SK-N-SH (cell line): Measurements from ENCODE around the gene METTL9. TPM values are rescaled to one million over a fixed set of nuclear protein-coding genes. Genes with fewer than 3 reads are reported as not detected.

Experiments used
- CTCF ChIA-PET: fragments of 300-600, 350-600 bp; formaldehyde crosslinking; extraction: SDS; loops from one replicate; lab custom pipeline; 2021; lab: Yijun Ruan, JAX
- POLR2A ChIA-PET: fragments of 350-600 bp; sonication (Branson Sonifier 250); formaldehyde crosslinking; extraction: SDS; loops from one replicate; lab custom pipeline; 2020; ENCODE audit warnings: antibody characterized with exemption, inconsistent platforms; lab: Yijun Ruan, JAX
- DNase-seq: peaks from one replicate; pipeline ENCODE4 v3.0.0; 2012
- H2AFZ ChIP-seq: fragments of 200-600 bp; sonication (generic); 2 replicates; pipeline ENCODE4 v1.8.1; 2016; ENCODE audit warnings: antibody characterized with exemption, mild to moderate bottlenecking, low read depth
- H3F3A ChIP-seq: fragments of 200-600 bp; sonication (generic); replicated peaks from 2 replicates; pipeline ENCODE3; 2016; ENCODE audit warnings: antibody characterized with exemption, mild to moderate bottlenecking; ENCODE audit not compliant: insufficient read depth
- H3K27ac ChIP-seq, 2 experiments: fragments of 200-500 bp in 1 of 2; fragments of 200-600 bp in 1 of 2; sonication (Bioruptor generic) in 1 of 2; sonication (generic), shearing (Covaris generic) in 1 of 2; 2 replicates each; pipeline versions ENCODE4 v1.5.1 to v1.6.1; 2014 to 2016; ENCODE audit warnings: low read depth in 2 of 2, inconsistent platforms in 1 of 2, low read length in 1 of 2, mild to moderate bottlenecking in 1 of 2, mixed read lengths in 1 of 2
- H3K27me3 ChIP-seq: fragments of 200-600 bp; sonication (generic), shearing (Covaris generic); 2 replicates; pipeline ENCODE4 v1.6.1; 2016; ENCODE audit warnings: mixed run types; ENCODE audit not compliant: insufficient read depth
- H3K36me3 ChIP-seq, 2 experiments: fragments of 200-500 bp in 1 of 2; fragments of 200-600 bp in 1 of 2; sonication (Bioruptor generic) in 1 of 2; sonication (generic) in 1 of 2; replicated peaks in 1 of 2; 2 replicates each; pipeline versions ENCODE3 to v1.5.1; 2014 to 2016; ENCODE audit warnings: low read length in 1 of 2, mild to moderate bottlenecking in 1 of 2; ENCODE audit not compliant: insufficient read depth in 2 of 2, control insufficient read depth in 1 of 2
- H3K4me1 ChIP-seq, 2 experiments: fragments of 200-500 bp in 1 of 2; fragments of 200-600 bp in 1 of 2; sonication (Bioruptor generic) in 1 of 2; sonication (generic), shearing (Covaris generic) in 1 of 2; 2 replicates each; pipeline versions ENCODE4 v1.5.1 to v1.6.1; 2014 to 2016; ENCODE audit warnings: low read depth in 1 of 2, low read length in 1 of 2, mixed run types in 1 of 2; ENCODE audit not compliant: insufficient read depth in 2 of 2, control insufficient read depth in 1 of 2
- H3K4me2 ChIP-seq: fragments of 200-600 bp; sonication (generic), shearing (Covaris generic); 2 replicates; pipeline ENCODE4 v1.6.1; 2017; ENCODE audit warnings: mixed run types
- H3K4me3 ChIP-seq, 2 experiments: fragments of 200-500 bp in 1 of 2; fragments of 200-600 bp in 1 of 2; sonication (Bioruptor generic) in 1 of 2; sonication (generic), shearing (Covaris generic) in 1 of 2; 2 replicates each; pipeline versions ENCODE4 v1.5.1 to v1.8.1; 2014 to 2016; ENCODE audit warnings: low read depth in 2 of 2, inconsistent platforms in 1 of 2, low read length in 1 of 2, mild to moderate bottlenecking in 1 of 2, mixed read lengths in 1 of 2, moderate library complexity in 1 of 2
- H3K79me2 ChIP-seq: fragments of 200-600 bp; sonication (generic); 2 replicates; pipeline ENCODE4 v1.8.1; 2017; ENCODE audit warnings: mild to moderate bottlenecking; ENCODE audit not compliant: insufficient read depth
- H3K9ac ChIP-seq: fragments of 200-600 bp; sonication (generic); 2 replicates; pipeline ENCODE4 v1.6.1; 2017; ENCODE audit warnings: mixed run types
- H3K9me2 ChIP-seq: fragments of 200-600 bp; sonication (generic); 2 replicates; pipeline ENCODE4 v1.6.1; 2017; ENCODE audit warnings: mixed run types
- H3K9me3 ChIP-seq: fragments of 200-600 bp; sonication (generic); 2 replicates; pipeline ENCODE4 v1.6.1; 2017; ENCODE audit warnings: mixed run types, mild to moderate bottlenecking, moderate library complexity
- H4K20me1 ChIP-seq: fragments of 200-600 bp; sonication (generic); 2 replicates; pipeline ENCODE4 v1.6.1; 2017; ENCODE audit warnings: mild to moderate bottlenecking, mixed run types; ENCODE audit not compliant: insufficient read depth
- FOXJ3 ChIP-seq: sonication (generic); formaldehyde crosslinking; IDR thresholded peaks from 2 replicates; pipeline ENCODE4 v1.5.1; 2020; ENCODE audit warnings: mild to moderate bottlenecking, missing genetic modification reagents
- NRF1 ChIP-seq: IDR thresholded peaks from 2 replicates; pipeline ENCODE4 v1.6.1; 2012; ENCODE audit warnings: low read depth, mild to moderate bottlenecking, low read length
- RAD21 ChIP-seq: IDR thresholded peaks from 2 replicates; pipeline ENCODE4 v1.6.1; 2012; ENCODE audit warnings: mild to moderate bottlenecking, low read length
- USF1 ChIP-seq: IDR thresholded peaks from 2 replicates; pipeline ENCODE4 v1.4.0; 2012; ENCODE audit warnings: low read depth, borderline replicate concordance
- YY1 ChIP-seq: IDR thresholded peaks from 2 replicates; pipeline ENCODE4 v1.4.0; 2012; ENCODE audit warnings: low read depth, mild to moderate bottlenecking
- WGBS: methylation state at CpG from one replicate; pipeline ENCODE4 v1.1.6; 2017; ENCODE audit warnings: low lambda C conversion rate; 5-methylcytosine and 5-hydroxymethylcytosine counted together
- polyA plus RNA-seq, 3 experiments: library from polyadenylated mRNA; depleted of rRNA; stranded (reverse); fragments of >200 nt; gene quantifications; 2 replicates each; pipeline ENCODE4 v1.2.3, GENCODE V29; 2012
- small RNA-seq, 7 experiments: library from RNA; depleted of rRNA; stranded (forward); fragments of <200 nt; gene quantifications; one replicate each; pipeline ENCODE3, GENCODE V24; 2012

Gene METTL9
- polyA plus RNA-seq, 1 of the 3 experiments (the other 2 are of a cell fraction): 70.7 TPM

DNA sequence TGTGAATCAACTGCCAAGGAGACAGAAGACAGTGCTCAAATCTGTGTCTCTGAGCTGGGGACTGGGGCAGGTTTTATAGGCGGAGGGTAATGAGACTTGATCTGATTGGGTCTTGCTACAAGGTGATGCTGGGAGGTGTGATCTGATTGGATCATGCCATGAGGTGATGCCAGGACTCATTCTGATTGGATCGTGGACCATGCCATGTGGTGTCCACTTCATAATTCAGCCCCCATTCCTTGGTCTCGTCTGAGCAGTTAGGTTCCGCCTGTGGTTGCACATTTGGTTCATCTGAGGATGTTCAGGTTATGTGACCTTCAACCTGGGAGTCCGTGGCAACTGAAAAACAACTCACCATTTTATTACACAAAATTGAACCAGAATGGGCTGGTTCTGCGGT lies 105.4 kb downstream of the METTL9 start:
- no peaks in the 10 kb centered on the region for H3K27me3 ChIP-seq
- H3K9ac ChIP-seq: no peak overlapping the region
- no peak overlapping the region for H3K27ac ChIP-seq
- no peaks in the 10 kb centered on the region for H3K9me3 ChIP-seq
- no peak overlapping the region for H3K4me3 ChIP-seq
- no peak overlapping the region for H3K4me2 ChIP-seq
- ChIA-PET POLR2A (no interaction called here), CTCF (interaction anchor here (1.3 to 7.4 kb wide), 4 partner anchors 10 to 64 kb away, joined by 3 to 75 read pairs (median 6); no protein-coding TSS in a partner anchor)
- no peak overlapping the region for H2AFZ ChIP-seq
- H3K9me2 ChIP-seq: no peaks in the 10 kb centered on the region
- no peak for DNase-seq
- no peaks in the 10 kb centered on the region; a peak in 1 of 4 replicates for H3K4me1 ChIP-seq
- WGBS: 82% methylated on average over 5 of the region's 6 CpGs
- H3F3A ChIP-seq: no peaks in the 10 kb centered on the region
- no peaks in the 10 kb centered on the region for H3K79me2 ChIP-seq
- TF ChIP-seq YY1 (no peak), NRF1 (no peak), FOXJ3 (no peak), RAD21 (no peak), USF1 (no peak)
- no peaks in the 10 kb centered on the region for H4K20me1 ChIP-seq
- no peaks in the 10 kb centered on the region for H3K36me3 ChIP-seq

Small RNA genes within 50 kb of the gene (small RNA-seq; reads per million reads assigned to genes)
- 0 to 0.39 (median 0) reads per million in 7 experiments for gene RF00478
- 0.38 to 12.5 (median 1.3) reads per million in 7 experiments for gene RNU6-1005P
- 0 reads per million in 7 experiments for gene RNU6-196P

Other genes starting within 250 kb of the METTL9 start
- gene IGSF6, start 53.0 kb downstream of the METTL9 start, polyA plus RNA-seq (2012; rRNA removed): not detected in 2 replicates
- gene OTOA, start 64.4 kb downstream of the METTL9 start, polyA plus RNA-seq (2012; rRNA removed): 0.02 TPM in 2 replicates